Endodermal cell (in vitro differentiated cells): Measurements from ENCODE around the gene PP2D1. TPM values are rescaled to one million over a fixed set of nuclear protein-coding genes. Genes with fewer than 3 reads are reported as not detected.

Experiments used
- DNase-seq: peaks from one replicate; pipeline ENCODE4 v3.0.0-alpha.2; 2017
- H3K27ac ChIP-seq: 2 replicates; pipeline ENCODE4 v1.5.1; 2013; ENCODE audit warnings: mild to moderate bottlenecking, low read depth, low read length, moderate library complexity
- H3K27me3 ChIP-seq: 2 replicates; pipeline ENCODE4 v1.6.1; 2013; ENCODE audit warnings: mild to moderate bottlenecking, low read length, moderate library complexity; ENCODE audit not compliant: insufficient read depth, control insufficient read depth, poor library complexity, severe bottlenecking
- H3K36me3 ChIP-seq: 2 replicates; pipeline ENCODE4 v1.7.0; 2013; ENCODE audit warnings: mild to moderate bottlenecking, low read length, moderate library complexity; ENCODE audit not compliant: control insufficient read depth, insufficient read depth
- H3K4me1 ChIP-seq: one replicate; pipeline ENCODE4 v1.7.0; 2013; ENCODE audit warnings: low read length; ENCODE audit not compliant: control insufficient read depth, insufficient read depth
- H3K4me3 ChIP-seq: 2 replicates; pipeline ENCODE4 v1.5.1; 2013; ENCODE audit warnings: mild to moderate bottlenecking, low read length, moderate library complexity
- H3K9ac ChIP-seq: 2 replicates; pipeline ENCODE4 v1.6.1; 2013; ENCODE audit warnings: mild to moderate bottlenecking, low read length, moderate library complexity; ENCODE audit not compliant: poor library complexity, severe bottlenecking; ENCODE audit errors: extremely low read depth
- H3K9me3 ChIP-seq: 2 replicates; pipeline ENCODE4 v1.6.1; 2013; ENCODE audit warnings: mild to moderate bottlenecking, low read length, moderate library complexity; ENCODE audit not compliant: control insufficient read depth
- H3K27ac Mint-ChIP-seq: 2 replicates; pipeline ENCODE4 v1.8.0; 2020; ENCODE audit warnings: mixed read lengths
- H3K27me3 Mint-ChIP-seq: 2 replicates; pipeline ENCODE4 v1.8.0; 2021; ENCODE audit warnings: mild to moderate bottlenecking, mixed read lengths; ENCODE audit not compliant: insufficient read depth
- H3K36me3 Mint-ChIP-seq: 2 replicates; pipeline ENCODE4 v1.8.0; 2020; ENCODE audit warnings: low read depth, mixed read lengths
- H3K4me1 Mint-ChIP-seq: 2 replicates; pipeline ENCODE4 v1.8.0; 2020; ENCODE audit warnings: mixed read lengths
- H3K4me3 Mint-ChIP-seq: 2 replicates; pipeline ENCODE4 v1.8.0; 2020; ENCODE audit warnings: mild to moderate bottlenecking, moderate library complexity, mixed read lengths
- H3K9me3 Mint-ChIP-seq: 2 replicates; pipeline ENCODE4 v1.8.0; 2020; ENCODE audit warnings: mild to moderate bottlenecking, mixed read lengths
- WGBS, 2 experiments: methylation state at CpG; one replicate each; pipeline versions ENCODE4 v1.1.5 to v1.1.7; 2013; ENCODE audit warnings: missing lambda C conversion rate in 2 of 2, mixed read lengths in 1 of 2; ENCODE audit not compliant: insufficient coverage in 1 of 2, insufficient read length in 1 of 2; 5-methylcytosine and 5-hydroxymethylcytosine counted together
- total RNA-seq, 2 donors: library from RNA; stranded (reverse); fragmentation: NEBNext Ultra II Directional in 1 of 2; extraction: Animal tissue kit (Norgen Biotek cat#: 25700) in 1 of 2; gene quantifications; 2 replicates in 1 of 2; 3 replicates in 1 of 2; pipeline ENCODE4 v1.2.1, GENCODE V29; 2021
- TF ChIP-seq, protein P1 (sequence below): fragments of 200-600 bp; sonication (generic); conservative IDR thresholded peaks from 2 replicates; pipeline ENCODE4 v1.5.0; 2021; ENCODE audit warnings: antibody characterized with exemption, mild to moderate bottlenecking

The PP2D1 gene
- total RNA-seq, 2 donors from 2014 or later = not detected

DNA sequence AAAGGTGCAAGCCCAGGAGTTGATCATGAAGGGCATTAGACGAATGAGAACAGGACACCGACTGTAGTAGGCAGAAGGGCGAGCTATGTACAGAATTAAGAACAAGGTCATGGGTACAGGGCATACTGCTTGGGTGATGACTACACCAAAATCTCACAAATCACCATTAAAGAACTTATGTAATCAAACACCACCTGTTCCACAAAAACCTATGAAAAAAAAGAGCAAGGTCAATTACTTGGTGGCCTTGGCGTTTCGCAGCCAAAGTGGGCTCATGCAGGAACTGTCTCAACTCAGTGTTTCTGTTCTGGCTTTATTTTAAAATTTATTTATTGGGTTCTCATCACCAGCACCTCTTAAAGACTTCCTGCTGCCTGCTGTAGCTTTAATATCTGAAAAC, 30.3 kb upstream of the PP2D1 start:
- Mint-ChIP-seq H3K4me3 (no peak overlapping the region), H3K4me1 (peaks cover 16% of the 10 kb centered on the region), H3K27ac (no peak overlapping the region), H3K27me3 (peaks cover 19% of the 10 kb centered on the region), H3K36me3 (no peaks in the 10 kb centered on the region), H3K9me3 (no peaks in the 10 kb centered on the region)
- Histone ChIP-seq H3K9me3 (no peaks in the 10 kb centered on the region), H3K36me3 (no peaks in the 10 kb centered on the region), H3K9ac (no peak overlapping the region), H3K27me3 (peaks cover 16% of the 10 kb centered on the region), H3K27ac (no peak overlapping the region), H3K4me1 (no peaks in the 10 kb centered on the region), H3K4me3 (no peak overlapping the region)
- 69 to 100% methylated on average over 1 to 5 of the region's 5 CpGs for WGBS, 2 experiments
- TF ChIP-seq, protein P1, sequence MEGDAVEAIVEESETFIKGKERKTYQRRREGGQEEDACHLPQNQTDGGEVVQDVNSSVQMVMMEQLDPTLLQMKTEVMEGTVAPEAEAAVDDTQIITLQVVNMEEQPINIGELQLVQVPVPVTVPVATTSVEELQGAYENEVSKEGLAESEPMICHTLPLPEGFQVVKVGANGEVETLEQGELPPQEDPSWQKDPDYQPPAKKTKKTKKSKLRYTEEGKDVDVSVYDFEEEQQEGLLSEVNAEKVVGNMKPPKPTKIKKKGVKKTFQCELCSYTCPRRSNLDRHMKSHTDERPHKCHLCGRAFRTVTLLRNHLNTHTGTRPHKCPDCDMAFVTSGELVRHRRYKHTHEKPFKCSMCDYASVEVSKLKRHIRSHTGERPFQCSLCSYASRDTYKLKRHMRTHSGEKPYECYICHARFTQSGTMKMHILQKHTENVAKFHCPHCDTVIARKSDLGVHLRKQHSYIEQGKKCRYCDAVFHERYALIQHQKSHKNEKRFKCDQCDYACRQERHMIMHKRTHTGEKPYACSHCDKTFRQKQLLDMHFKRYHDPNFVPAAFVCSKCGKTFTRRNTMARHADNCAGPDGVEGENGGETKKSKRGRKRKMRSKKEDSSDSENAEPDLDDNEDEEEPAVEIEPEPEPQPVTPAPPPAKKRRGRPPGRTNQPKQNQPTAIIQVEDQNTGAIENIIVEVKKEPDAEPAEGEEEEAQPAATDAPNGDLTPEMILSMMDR = no peak
- no peak for DNase-seq

DNA sequence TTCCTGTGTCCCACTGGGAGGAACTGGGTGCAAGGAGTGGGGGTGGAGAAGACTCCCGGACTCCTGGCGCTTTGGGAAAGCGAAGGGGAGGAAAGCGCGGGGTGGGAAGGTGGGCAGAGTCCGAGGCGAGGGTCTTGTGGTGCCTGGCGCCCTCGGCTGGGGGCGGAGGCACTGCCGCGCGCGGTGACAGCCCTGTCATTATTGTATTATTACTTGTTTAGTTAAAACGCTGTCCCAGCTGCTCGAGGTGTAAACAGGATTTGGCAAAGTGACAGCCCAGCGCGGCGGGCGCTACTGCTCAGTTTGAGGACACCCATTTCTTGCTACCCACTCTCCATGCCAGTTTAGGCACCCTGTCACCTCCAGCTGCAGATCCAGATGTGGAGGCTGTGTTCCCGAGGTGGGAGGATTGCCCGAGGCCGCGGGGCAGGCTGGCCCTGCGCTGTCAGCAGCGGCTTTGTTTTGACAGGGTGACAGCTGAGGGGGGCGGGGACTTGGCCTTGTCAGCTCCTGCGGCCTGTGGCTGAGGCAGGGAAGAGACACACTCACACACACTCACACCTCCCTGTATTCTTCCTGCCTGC, 29.2 kb upstream of the PP2D1 start:
- no peak overlapping the region for H3K27ac Mint-ChIP-seq
- no peaks in the 10 kb centered on the region for H3K36me3 ChIP-seq
- H3K4me3 Mint-ChIP-seq = peak overlapping the region; percentile 79

DNA sequence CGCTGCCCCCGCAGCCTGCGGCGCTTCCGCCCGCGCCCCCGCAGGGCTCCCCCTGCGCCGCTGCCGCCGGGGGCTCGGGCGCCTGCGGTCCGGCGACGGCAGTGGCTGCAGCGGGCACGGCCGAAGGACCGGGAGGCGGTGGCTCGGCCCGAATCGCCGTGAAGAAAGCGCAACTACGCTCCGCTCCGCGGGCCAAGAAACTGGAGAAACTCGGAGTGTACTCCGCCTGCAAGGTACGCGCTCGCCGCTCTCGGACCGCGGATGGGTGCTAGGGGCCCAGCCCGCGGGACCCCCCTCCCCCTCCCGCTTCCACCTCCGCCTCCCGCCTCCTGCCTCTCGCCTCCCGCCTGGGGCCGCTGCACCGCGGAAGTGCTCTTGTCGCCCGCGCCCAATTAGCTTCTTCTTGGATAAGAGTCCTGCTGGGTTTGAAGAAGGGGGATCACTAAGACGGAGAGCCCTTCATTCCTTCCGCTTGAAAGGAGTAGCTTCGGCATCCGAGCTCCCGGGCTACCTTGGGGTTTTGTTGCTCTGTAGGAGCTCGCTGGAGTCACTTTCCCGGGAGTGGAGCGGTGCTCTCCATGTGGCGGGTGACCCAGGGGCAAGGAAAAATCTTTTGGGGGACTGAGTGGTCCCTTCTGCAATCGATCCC, 28.6 kb upstream of the PP2D1 start:
- Histone ChIP-seq H3K4me1 (no peaks in the 10 kb centered on the region), H3K27ac (peak overlapping the region; percentile 70), H3K9ac (no peak overlapping the region), H3K9me3 (no peaks in the 10 kb centered on the region), H3K4me3 (peak overlapping the region; percentile 94), H3K36me3 (no peaks in the 10 kb centered on the region), H3K27me3 (peaks cover 16% of the 10 kb centered on the region)
- TF ChIP-seq, protein P1 = no peak
- 0% methylated on average over 9 to 64 of the region's 64 CpGs for WGBS, 2 experiments
- peaks cover 15% of the 10 kb centered on the region for H3K4me1 Mint-ChIP-seq
- peaks cover 19% of the 10 kb centered on the region for H3K27me3 Mint-ChIP-seq
- H3K36me3 Mint-ChIP-seq = no peaks in the 10 kb centered on the region
- no peaks in the 10 kb centered on the region for H3K9me3 Mint-ChIP-seq
- H3K27ac Mint-ChIP-seq = no peak overlapping the region
- H3K4me3 Mint-ChIP-seq = peak overlapping the region; percentile 79
- peak; percentile 89 for DNase-seq

More for the DNA sequence above, 29.2 kb upstream of the PP2D1 start:
- H3K9ac ChIP-seq = no peak overlapping the region
- TF ChIP-seq, protein P1 = no peak
- peak overlapping the region; percentile 70 for H3K27ac ChIP-seq
- H3K9me3 Mint-ChIP-seq = no peaks in the 10 kb centered on the region
- H3K4me3 ChIP-seq = peak overlapping the region; percentile 94
- peaks cover 15% of the 10 kb centered on the region for H3K4me1 Mint-ChIP-seq
- no peaks in the 10 kb centered on the region for H3K36me3 Mint-ChIP-seq
- 0 to 1% methylated on average over 9 to 28 of the region's 28 CpGs for WGBS, 2 experiments
- H3K27me3 ChIP-seq = peaks cover 16% of the 10 kb centered on the region
- peaks cover 19% of the 10 kb centered on the region for H3K27me3 Mint-ChIP-seq
- peak; percentile 90 for DNase-seq
- H3K4me1 ChIP-seq = no peaks in the 10 kb centered on the region
- H3K9me3 ChIP-seq = no peaks in the 10 kb centered on the region
